Common myeloid progenitor, CD34-positive (primary cell): ENCODE measurements around the gene FAXC.

Experiments
- CTCF ChIA-PET: fragments of 350-600 bp; sonication (Branson Sonifier 250); formaldehyde crosslinking; loops from one replicate; lab custom pipeline; 2021; ENCODE audit warnings: antibody characterized with exemption; lab: Charles Lee
- POLR2A ChIA-PET: fragments of 350-600 bp; sonication (Branson Sonifier 250); formaldehyde crosslinking; loops from one replicate; lab custom pipeline; 2021; ENCODE audit warnings: antibody characterized with exemption; lab: Charles Lee
- DNase-seq, 3 donors: peaks; one replicate each; pipeline versions ENCODE4 v3.0.0 to v3.0.0-alpha.2; 2013
- H3K27ac ChIP-seq, 2 experiments: 1 replicate in 1 of 2; 2 replicates in 1 of 2; pipeline ENCODE4 v1.7.0; 2013; ENCODE audit warnings: inconsistent platforms in 2 of 2, low read length in 2 of 2, mild to moderate bottlenecking in 2 of 2, low read depth in 1 of 2, moderate library complexity in 1 of 2; ENCODE audit not compliant: severe bottlenecking in 2 of 2, insufficient read depth in 1 of 2, poor library complexity in 1 of 2
- H3K27me3 ChIP-seq, 5 experiments: replicated peaks in 2 of 5; 1 replicate in 3 of 5; 2 replicates in 2 of 5; pipeline versions ENCODE4 v1.6.1 to v1.7.0; 2013; ENCODE audit warnings: low read length in 4 of 5, mild to moderate bottlenecking in 2 of 5, moderate library complexity in 2 of 5, inconsistent platforms in 1 of 5; ENCODE audit not compliant: insufficient read depth in 5 of 5, control insufficient read depth in 4 of 5
- H3K36me3 ChIP-seq, 4 experiments: 1 replicate in 2 of 4; 2 replicates in 2 of 4; pipeline versions ENCODE4 v1.6.1 to v1.7.0; 2013; ENCODE audit warnings: low read length in 3 of 4, control low read depth in 1 of 4, mild to moderate bottlenecking in 1 of 4; ENCODE audit not compliant: control insufficient read depth in 4 of 4, insufficient read depth in 4 of 4
- H3K4me1 ChIP-seq, 4 experiments: 1 replicate in 3 of 4; 2 replicates in 1 of 4; pipeline versions ENCODE4 v1.6.1 to v1.7.1; 2013; ENCODE audit warnings: low read length in 3 of 4, mild to moderate bottlenecking in 3 of 4, control low read depth in 1 of 4, inconsistent platforms in 1 of 4, moderate library complexity in 1 of 4; ENCODE audit not compliant: control insufficient read depth in 4 of 4, insufficient read depth in 4 of 4; ENCODE audit errors: control extremely low read depth in 1 of 4
- H3K4me3 ChIP-seq, 7 experiments: 1 replicate in 4 of 7; 2 replicates in 3 of 7; pipeline versions ENCODE4 v1.5.1 to v1.7.0; 2013; ENCODE audit warnings: mild to moderate bottlenecking in 7 of 7, low read length in 6 of 7, moderate library complexity in 6 of 7, inconsistent platforms in 2 of 7, low read depth in 2 of 7, control low read depth in 1 of 7; ENCODE audit not compliant: insufficient read depth in 4 of 7, control insufficient read depth in 1 of 7; ENCODE audit errors: extremely low read depth in 1 of 7
- H3K9me3 ChIP-seq, 5 experiments: 1 replicate in 4 of 5; 2 replicates in 1 of 5; pipeline versions ENCODE4 v1.6.1 to v1.7.1; 2013; ENCODE audit warnings: low read length in 4 of 5, mild to moderate bottlenecking in 2 of 5, inconsistent platforms in 1 of 5, low read depth in 1 of 5, moderate library complexity in 1 of 5; ENCODE audit not compliant: control insufficient read depth in 4 of 5, insufficient read depth in 2 of 5; ENCODE audit errors: control extremely low read depth in 1 of 5
- WGBS: methylation state at CpG from one replicate; pipeline ENCODE4 v1.1.5; 2013; ENCODE audit not compliant: insufficient coverage; 5-methylcytosine and 5-hydroxymethylcytosine counted together

The FAXC gene

GRCh38 chr6:99378636-99379035 lies 29.2 kb upstream of the FAXC start:
- Histone ChIP-seq H3K27me3 (no peaks in the 10 kb centered on the region), H3K4me3 (no peak overlapping the region), H3K4me1 (no peaks in the 10 kb centered on the region), H3K9me3 (no peaks in the 10 kb centered on the region), H3K27ac (no peak overlapping the region), H3K36me3 (peaks cover 0 to 3% (median 0%) of the 10 kb centered on the region in 4 experiments)
- ChIA-PET CTCF (interaction anchor here (1.3 kb wide), 1 partner anchor 15 kb away, joined by 3 read pairs; the partner anchor contains the start of gene COQ3), POLR2A (interaction anchor here (0.6 kb wide), 1 partner anchor 47 kb away, joined by 5 read pairs; no protein-coding TSS in a partner anchor)
- DNase-seq: peak in 2 of 3 donors; percentile 23 to 26

GRCh38 chr6:99369533-99369932 lies 20.1 kb upstream of the FAXC start:
- Histone ChIP-seq H3K27ac (no peak overlapping the region), H3K27me3 (no peaks in the 10 kb centered on the region), H3K4me1 (no peaks in the 10 kb centered on the region), H3K9me3 (no peaks in the 10 kb centered on the region), H3K36me3 (peaks cover 0 to 2% (median 0%) of the 10 kb centered on the region in 4 experiments), H3K4me3 (no peak overlapping the region)
- no peak for DNase-seq
- POLR2A ChIA-PET: no interaction called here
- CTCF ChIA-PET: interaction anchor here (0.6 kb wide), 1 partner anchor 39 kb away, joined by 3 read pairs; no protein-coding TSS in a partner anchor

- H3K27me3 ChIP-seq: no peaks in the 10 kb centered on the region
- POLR2A ChIA-PET: no interaction called here
- DNase-seq: no peak
- peaks cover 0 to 2% (median 0%) of the 10 kb centered on the region in 4 experiments for H3K36me3 ChIP-seq
- H3K9me3 ChIP-seq: no peaks in the 10 kb centered on the region
- no peaks in the 10 kb centered on the region for H3K4me1 ChIP-seq
- no CpG with 5 or more reads among the region's 2 CpGs for WGBS
- no peak overlapping the region for H3K27ac ChIP-seq
- CTCF ChIA-PET: no interaction called here
- no peak overlapping the region for H3K4me3 ChIP-seq
Observed at GRCh38 chr6:99366852-99367251, 17.4 kb upstream of the FAXC start.

GRCh38 chr6:99364026-99364425 lies 14.6 kb upstream of the FAXC start:
- ChIA-PET CTCF (interaction anchor here (0.6 to 1.4 kb wide), 2 partner anchors 30 to 32 kb away, joined by 3 read pairs; partner anchors contain the start of gene COQ3), POLR2A (no interaction called here)
- Histone ChIP-seq H3K27ac (no peak overlapping the region), H3K9me3 (no peaks in the 10 kb centered on the region), H3K4me3 (no peak overlapping the region), H3K4me1 (no peaks in the 10 kb centered on the region), H3K27me3 (peaks cover 0 to 9% (median 3%) of the 10 kb centered on the region in 5 experiments), H3K36me3 (no peaks in the 10 kb centered on the region)
- no peak for DNase-seq
- 100% methylated on average over 1 of the region's 5 CpGs for WGBS

- no peak overlapping the region for H3K27ac ChIP-seq
- H3K4me3 ChIP-seq: no peak overlapping the region
- H3K4me1 ChIP-seq: no peaks in the 10 kb centered on the region
- H3K27me3 ChIP-seq: peaks cover 0 to 9% (median 6%) of the 10 kb centered on the region in 5 experiments
- no peaks in the 10 kb centered on the region for H3K36me3 ChIP-seq
- POLR2A ChIA-PET: no interaction called here
- H3K9me3 ChIP-seq: no peaks in the 10 kb centered on the region
- WGBS: 100% methylated on average over 1 of the region's 1 CpG
- peak in 1 of 3 donors; percentile 11 for DNase-seq
- CTCF ChIA-PET: interaction anchor here (1.4 kb wide), 1 partner anchor 31 kb away, joined by 3 read pairs; the partner anchor contains the start of gene COQ3
Observed at GRCh38 chr6:99362678-99363268, 13.3 kb upstream of the FAXC start.

- Histone ChIP-seq H3K36me3 (no peaks in the 10 kb centered on the region), H3K27me3 (peaks cover 0 to 25% (median 15%) of the 10 kb centered on the region in 5 experiments), H3K4me3 (no peak overlapping the region), H3K4me1 (no peaks in the 10 kb centered on the region), H3K9me3 (no peaks in the 10 kb centered on the region), H3K27ac (no peak overlapping the region)
- ChIA-PET CTCF (no interaction called here), POLR2A (no interaction called here)
- DNase-seq: no peak
- no CpG with 5 or more reads among the region's 1 CpG for WGBS
Observed at GRCh38 chr6:99359800-99360199, 10.3 kb upstream of the FAXC start.

- DNase-seq: no peak
- Histone ChIP-seq H3K36me3 (no peaks in the 10 kb centered on the region), H3K4me3 (no peak overlapping the region), H3K27ac (no peak overlapping the region), H3K4me1 (no peaks in the 10 kb centered on the region), H3K9me3 (no peaks in the 10 kb centered on the region), H3K27me3 (peaks cover 4 to 40% (median 20%) of the 10 kb centered on the region in 5 experiments)
- CTCF ChIA-PET: no interaction called here
- POLR2A ChIA-PET: no interaction called here
- 91% methylated on average over 1 of the region's 1 CpG for WGBS
Observed at GRCh38 chr6:99356641-99357040, 7.2 kb upstream of the FAXC start.
